ENCODE measurements around the gene LRGUK.
"Not testable (repeated sequence)": the region's sequence is repeated elsewhere in the genome, so short reads cannot be mapped to it uniquely, and the experiment has no call there.

LRGUK gene

DNA sequence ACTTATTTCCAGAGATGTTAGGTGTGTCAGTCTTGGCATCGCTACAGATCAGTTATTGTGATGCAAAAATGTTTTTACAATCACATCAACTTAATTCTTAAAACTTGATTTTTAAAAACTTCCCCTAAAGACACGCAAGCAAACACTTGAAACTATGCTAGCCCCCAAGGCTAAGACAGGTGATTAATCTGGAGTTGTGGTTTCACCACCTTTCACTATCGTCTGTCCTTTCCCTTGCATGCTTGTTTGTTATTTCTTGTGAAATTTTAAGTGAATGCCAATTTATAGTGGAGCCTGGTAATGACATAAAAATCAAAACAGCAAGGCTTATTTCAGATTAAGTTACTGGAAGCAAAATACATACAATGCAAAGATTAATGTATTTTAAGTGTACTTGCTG is 119.2 kb downstream of the LRGUK start:
- DNase-seq (ENCODE audit: low read depth): no peak

DNA sequence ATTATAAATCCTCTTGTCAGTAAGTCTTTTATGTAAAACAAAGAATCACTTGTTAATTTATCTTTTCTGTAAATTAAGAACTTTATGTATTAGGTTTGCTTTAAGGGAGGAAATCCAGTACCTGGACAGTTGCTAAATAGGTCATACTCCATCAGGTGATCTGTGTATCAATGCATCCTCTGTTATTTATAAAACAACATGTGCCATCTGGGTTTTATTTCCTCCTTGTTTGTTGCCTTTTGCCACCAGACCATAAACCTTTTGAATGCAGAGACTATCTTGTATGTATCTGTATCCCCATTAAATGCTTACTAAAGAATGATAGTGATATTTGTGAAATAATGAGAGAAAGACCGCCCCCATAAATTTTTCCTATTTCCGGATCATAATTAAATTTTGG is 119.6 kb downstream of the LRGUK start:
- DNase-seq (ENCODE audit: low read depth): no peak

DNA sequence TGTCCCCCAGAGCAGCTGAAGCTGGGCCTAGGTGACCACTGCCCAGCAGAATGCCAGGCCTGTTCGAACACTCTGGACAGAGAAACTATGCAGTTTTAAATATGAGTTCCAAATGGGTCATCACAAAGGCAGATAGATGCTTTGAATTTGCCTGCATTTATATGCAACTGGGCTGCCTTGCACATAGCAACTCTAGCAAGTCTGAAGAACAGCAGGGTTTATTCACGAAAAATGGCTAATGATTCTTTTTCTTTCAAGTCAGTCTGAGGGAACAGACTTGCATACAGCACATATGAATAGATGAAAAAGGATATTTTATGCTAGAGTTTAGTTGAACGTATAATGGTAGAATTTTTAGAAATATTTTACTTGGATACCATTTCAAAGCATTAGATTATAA is 121.1 kb downstream of the LRGUK start:
- no peak for DNase-seq (ENCODE audit: low read depth)

DNA sequence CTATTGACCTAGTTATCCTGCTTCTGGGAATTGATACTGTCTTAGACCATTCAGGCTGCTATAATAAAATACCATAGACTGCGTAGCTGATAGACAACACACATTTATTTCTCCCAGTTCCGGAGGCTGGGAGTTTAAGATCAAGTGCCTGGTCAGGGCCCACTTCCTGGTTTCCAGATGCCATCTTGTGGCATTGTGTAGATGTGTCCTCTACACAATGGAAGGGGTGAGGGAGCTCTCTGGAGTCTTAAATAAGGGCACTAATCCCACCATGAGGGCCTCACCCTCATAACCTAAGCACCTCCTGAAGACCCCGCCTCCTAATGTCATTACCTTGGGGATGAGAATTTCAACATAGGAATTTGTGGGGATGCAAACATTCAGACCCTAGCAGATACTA is 127.2 kb downstream of the LRGUK start:
- no peak for DNase-seq (ENCODE audit: low read depth)

- no peak for DNase-seq (ENCODE audit: low read depth)
These were observed 128.7 kb downstream of the LRGUK start for GRCh38 chr7:134255814-134256213.

GRCh38 chr7:134262322-134262721 is 135.2 kb downstream of the LRGUK start:
- no peak for DNase-seq (ENCODE audit: low read depth)

DNA sequence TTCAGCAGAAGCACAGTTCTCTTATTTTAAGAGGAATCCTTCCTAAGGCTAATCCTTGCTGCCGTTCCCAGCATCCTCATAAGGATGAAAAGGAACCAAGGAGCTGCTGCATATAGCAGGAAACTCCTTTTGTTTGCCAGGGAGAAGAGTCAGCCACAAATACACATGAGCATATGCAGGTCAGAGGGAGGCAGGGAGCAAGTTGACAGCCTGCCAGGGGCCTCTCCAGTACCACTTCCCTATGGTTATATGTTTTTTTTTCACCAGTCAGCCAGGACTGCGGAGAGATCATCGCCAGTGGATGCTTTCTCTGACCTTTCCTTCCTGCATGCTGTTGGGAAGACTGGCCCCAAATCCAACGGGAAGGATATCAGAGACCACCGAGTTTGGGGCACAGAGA is 149.8 kb downstream of the LRGUK start:
- DNase-seq (ENCODE audit: low read depth): no peak

DNA sequence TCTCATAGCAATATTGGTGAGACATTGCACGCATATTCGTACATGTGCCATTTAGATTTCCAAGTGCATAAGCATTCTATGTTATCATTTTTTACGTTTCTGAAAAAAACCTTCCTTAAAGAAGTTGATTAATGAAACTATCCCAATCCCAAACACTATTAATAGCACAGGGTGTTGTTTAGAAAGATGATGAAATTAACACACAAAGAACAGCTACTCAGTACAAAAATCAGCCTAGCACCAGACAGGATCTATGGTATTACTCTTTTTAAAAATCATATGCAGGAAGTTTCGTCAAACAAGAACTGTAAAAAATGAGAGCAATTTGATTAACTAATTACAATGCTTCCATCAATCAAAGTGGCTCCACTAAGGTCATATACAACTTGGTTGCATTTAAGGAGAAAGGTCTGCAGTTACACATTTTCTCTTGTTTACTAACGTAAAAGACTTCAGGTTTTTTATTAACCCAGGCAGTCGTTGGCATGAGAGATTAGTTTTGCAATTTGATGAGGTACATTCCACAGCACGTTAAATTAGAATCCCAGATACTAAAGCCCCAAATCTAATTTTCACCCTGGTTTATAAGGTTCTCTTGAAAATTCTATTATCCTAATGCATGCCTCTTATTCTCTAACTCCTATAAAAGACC is 151.5 kb downstream of the LRGUK start:
- no peak for DNase-seq (ENCODE audit: low read depth)

GRCh38 chr7:134279336-134279735 is 152.2 kb downstream of the LRGUK start:
- DNase-seq (ENCODE audit: low read depth): no peak

GRCh38 chr7:134279898-134280297 is 152.8 kb downstream of the LRGUK start:
- DNase-seq (ENCODE audit: low read depth): no peak

DNA sequence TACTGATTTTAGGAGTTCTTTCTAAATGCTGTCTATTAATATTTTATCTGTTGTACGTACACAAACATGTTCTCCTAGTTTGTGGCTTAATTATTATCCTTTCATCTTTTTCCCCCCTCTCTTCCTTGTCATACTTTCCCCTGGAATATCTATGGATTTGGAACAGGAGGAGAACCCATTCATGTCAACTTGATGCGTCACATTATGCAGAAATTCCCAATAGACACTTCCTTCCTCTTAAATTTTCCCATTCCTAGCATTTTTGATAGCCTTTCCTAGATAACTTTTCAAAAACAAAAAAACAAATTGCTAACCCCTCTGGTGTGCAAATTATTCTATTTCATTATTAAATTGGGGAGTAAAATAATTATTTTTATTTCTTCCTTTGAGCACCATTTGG is 153.4 kb downstream of the LRGUK start:
- DNase-seq (ENCODE audit: low read depth): no peak

- DNase-seq (ENCODE audit: low read depth): no peak
These were observed 156.9 kb downstream of the LRGUK start for GRCh38 chr7:134284011-134284410.

GRCh38 chr7:134284952-134285351 is 157.8 kb downstream of the LRGUK start:
- no peak for DNase-seq (ENCODE audit: low read depth)

DNA sequence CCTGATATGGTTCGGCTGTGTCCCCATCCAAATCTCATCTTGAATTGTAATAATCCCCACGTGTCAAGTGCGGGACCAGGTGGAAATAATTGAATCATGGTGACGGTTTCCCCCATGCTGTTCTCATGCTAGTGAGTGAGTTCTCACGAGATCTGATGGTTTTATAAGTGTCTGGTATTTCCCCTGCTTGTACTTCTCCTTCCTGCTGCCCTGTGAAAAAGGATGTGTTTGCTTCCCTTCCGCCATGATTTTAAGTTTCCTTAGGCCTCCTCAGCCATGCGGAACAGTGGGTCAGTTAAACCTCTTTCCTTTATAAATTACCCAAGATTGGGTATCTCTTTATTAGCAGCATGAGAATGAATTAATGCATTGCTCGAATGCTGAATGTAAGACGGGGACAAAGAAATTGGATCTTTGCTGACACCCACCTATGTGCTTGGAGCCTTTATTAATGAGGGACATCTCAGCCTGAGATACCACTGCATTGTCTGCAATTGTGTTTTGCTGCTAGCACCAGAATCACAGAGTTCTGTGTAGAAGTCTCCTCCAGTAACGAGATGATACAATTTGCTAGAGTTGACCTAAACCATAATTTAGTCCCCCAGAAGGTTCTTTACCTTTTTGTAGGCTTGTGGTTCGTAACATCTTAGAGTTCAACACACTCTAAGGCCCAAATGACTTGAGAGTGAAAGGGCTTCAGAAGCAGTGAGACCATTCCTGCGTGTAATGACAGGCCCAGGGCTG is 160.9 kb downstream of the LRGUK start:
- DNase-seq (ENCODE audit: low read depth): no peak

DNA sequence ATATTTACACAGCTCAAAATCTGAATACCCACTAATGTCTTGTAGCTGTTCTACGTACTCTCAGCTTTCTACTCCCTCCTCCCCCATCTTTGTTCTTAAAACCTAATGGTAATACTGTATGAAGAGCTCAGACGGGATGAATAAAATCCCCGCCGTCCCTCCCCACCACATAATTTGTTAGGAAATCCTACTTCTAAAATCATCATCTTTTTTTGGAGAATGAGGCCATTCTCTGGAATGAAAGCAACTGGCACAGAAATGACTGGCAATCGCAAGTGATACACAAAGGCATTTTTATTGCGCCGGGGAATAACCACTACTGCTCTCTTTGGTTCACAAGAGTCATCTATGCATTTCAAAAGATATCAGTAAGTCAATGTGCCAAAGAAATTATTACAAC is 162.3 kb downstream of the LRGUK start:
- no peak for DNase-seq (ENCODE audit: low read depth)

DNA sequence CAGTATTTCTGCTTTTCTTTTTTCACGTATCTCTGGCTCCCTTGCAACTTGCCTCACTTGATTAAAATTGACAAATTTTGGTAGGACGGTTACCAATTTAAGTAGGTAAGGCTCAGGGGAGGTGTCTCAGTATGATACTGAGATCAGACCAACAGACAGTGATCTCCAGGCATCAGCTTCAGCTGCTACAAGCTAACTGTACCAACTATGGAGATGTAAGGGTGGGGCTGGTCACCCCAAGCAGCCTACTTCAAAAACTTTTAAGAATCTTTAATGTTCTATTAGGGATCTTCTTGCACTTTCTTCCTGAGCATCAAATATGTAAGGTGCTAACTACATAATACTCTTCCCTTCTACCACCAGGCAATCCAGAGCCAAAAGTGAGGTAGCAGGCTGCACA is 162.7 kb downstream of the LRGUK start:
- DNase-seq (ENCODE audit: low read depth): no peak

DNA sequence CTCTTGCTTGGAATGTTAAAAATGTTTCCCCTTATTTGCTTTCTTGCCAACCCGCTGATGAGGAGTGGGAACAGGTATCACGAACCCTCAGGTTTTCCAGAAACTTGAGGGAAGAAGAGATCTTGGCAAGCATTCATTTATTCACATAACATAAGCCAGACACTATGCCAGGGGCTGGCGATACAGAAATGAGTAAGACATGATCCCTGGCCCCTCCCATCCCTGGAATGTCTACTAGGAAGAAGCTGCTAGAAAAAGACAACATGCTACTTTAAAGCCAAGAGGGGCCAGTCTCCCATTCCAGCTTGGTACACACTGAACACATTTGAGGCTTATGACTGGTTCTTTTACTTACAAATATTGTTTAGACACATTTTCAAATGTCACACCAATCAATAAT is 163.1 kb downstream of the LRGUK start:
- no peak for DNase-seq (ENCODE audit: low read depth)

GRCh38 chr7:134293002-134293740 is 166.0 kb downstream of the LRGUK start:
- no peak for DNase-seq (ENCODE audit: low read depth)

- not testable (repeated sequence) for DNase-seq (ENCODE audit: low read depth)
These were observed 168.8 kb downstream of the LRGUK start for GRCh38 chr7:134295982-134296381.

- DNase-seq (ENCODE audit: low read depth): no peak
These were observed 170.3 kb downstream of the LRGUK start for GRCh38 chr7:134297489-134297888.

- no peak for DNase-seq (ENCODE audit: low read depth)
These were observed 172.0 kb downstream of the LRGUK start for GRCh38 chr7:134298902-134299683.

DNA sequence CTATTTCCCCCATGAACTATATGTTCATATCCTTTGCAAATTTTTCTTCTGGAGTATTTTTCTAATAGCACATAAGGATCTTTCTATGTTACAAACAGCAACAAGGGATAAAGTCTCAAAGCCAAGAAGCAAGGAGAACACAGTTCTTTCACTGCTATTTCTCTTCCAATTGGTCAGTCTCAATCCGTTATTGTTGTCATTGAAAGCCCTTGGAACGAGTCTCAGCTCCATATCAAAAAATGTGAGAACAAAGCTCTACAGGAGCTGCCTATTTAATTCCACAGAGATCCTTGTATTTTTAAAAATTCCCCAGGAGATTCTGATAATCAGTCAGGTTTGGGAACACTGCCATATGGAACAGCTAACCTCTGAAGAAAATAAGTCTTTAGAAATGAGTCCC is 173.8 kb downstream of the LRGUK start:
- no peak for DNase-seq (ENCODE audit: low read depth)
